ENCODE measurements around the gene GABRG1. TPM values are rescaled to one million over a fixed set of nuclear protein-coding genes. Genes with fewer than 3 reads are reported as not detected.

The GABRG1 gene
- total and polyA plus RNA-seq, 2 donors from 2014 or later, result 0.04 TPM; not detected in 1

- Histone ChIP-seq H3K4me1 (ENCODE audit: control insufficient read depth in 2 of 3, insufficient read depth in 2 of 3, low read depth in 1 of 3, low read length in 3 of 3) (no peaks in the 10 kb centered on the region), H3K9me3 (ENCODE audit: control insufficient read depth in 2 of 3, insufficient read depth in 1 of 3, low read length in 3 of 3) (no peaks in the 10 kb centered on the region), H3K9ac (ENCODE audit: low read length in 3 of 3) (no peak overlapping the region), H3K4me3 (ENCODE audit: low read length in 3 of 3) (no peak overlapping the region), H3K36me3 (ENCODE audit: control insufficient read depth in 2 of 3, insufficient read depth in 3 of 3, low read length in 3 of 3) (no peaks in the 10 kb centered on the region), H3K27ac (ENCODE audit: low read depth in 2 of 2, low read length in 2 of 2) (no peak overlapping the region), H3K27me3 (ENCODE audit: control insufficient read depth, insufficient read depth, low read length) (no peaks in the 10 kb centered on the region)
- no peak for FAIRE-seq
- DNase-seq, result no peak
- intact Hi-C loops (cut with DNase I), result no loop called here
- TF ChIP-seq CTCF (IDR thresholded peaks at IDR 0.05; ENCODE audit: borderline replicate concordance, extremely low read depth, insufficient read depth), result no peak
These were observed 72.5 kb downstream of the GABRG1 start for GRCh38 chr4:46051392-46051791.

- TF ChIP-seq CTCF (IDR thresholded peaks at IDR 0.05; ENCODE audit: borderline replicate concordance, extremely low read depth, insufficient read depth), result no peak
- no peak overlapping the region for H3K27ac ChIP-seq (ENCODE audit: low read depth in 2 of 2, low read length in 2 of 2)
- no peaks in the 10 kb centered on the region for H3K9me3 ChIP-seq (ENCODE audit: control insufficient read depth in 2 of 3, insufficient read depth in 1 of 3, low read length in 3 of 3)
- H3K36me3 ChIP-seq (ENCODE audit: control insufficient read depth in 2 of 3, insufficient read depth in 3 of 3, low read length in 3 of 3), result no peaks in the 10 kb centered on the region
- H3K9ac ChIP-seq (ENCODE audit: low read length in 3 of 3), result no peak overlapping the region
- no peaks in the 10 kb centered on the region for H3K4me1 ChIP-seq (ENCODE audit: control insufficient read depth in 2 of 3, insufficient read depth in 2 of 3, low read depth in 1 of 3, low read length in 3 of 3)
- intact Hi-C loops (cut with DNase I), result no loop called here
- H3K27me3 ChIP-seq (ENCODE audit: control insufficient read depth, insufficient read depth, low read length), result no peaks in the 10 kb centered on the region
- DNase-seq (no peak), FAIRE-seq (no peak)
- H3K4me3 ChIP-seq (ENCODE audit: low read length in 3 of 3), result no peak overlapping the region
These were observed 91.8 kb downstream of the GABRG1 start for GRCh38 chr4:46032056-46032455.

- intact Hi-C loops (cut with DNase I), result no loop called here
- H3K4me3 ChIP-seq (ENCODE audit: low read length in 3 of 3), result no peak overlapping the region
- no peaks in the 10 kb centered on the region for H3K36me3 ChIP-seq (ENCODE audit: control insufficient read depth in 2 of 3, insufficient read depth in 3 of 3, low read length in 3 of 3)
- H3K4me1 ChIP-seq (ENCODE audit: control insufficient read depth in 2 of 3, insufficient read depth in 2 of 3, low read depth in 1 of 3, low read length in 3 of 3), result no peaks in the 10 kb centered on the region
- H3K9me3 ChIP-seq (ENCODE audit: control insufficient read depth in 2 of 3, insufficient read depth in 1 of 3, low read length in 3 of 3), result no peaks in the 10 kb centered on the region
- no peak for TF ChIP-seq CTCF (IDR thresholded peaks at IDR 0.05; ENCODE audit: borderline replicate concordance, extremely low read depth, insufficient read depth)
- H3K27ac ChIP-seq (ENCODE audit: low read depth in 2 of 2, low read length in 2 of 2), result no peak overlapping the region
- no peaks in the 10 kb centered on the region for H3K27me3 ChIP-seq (ENCODE audit: control insufficient read depth, insufficient read depth, low read length)
- DNase-seq, result peak in 2 of 5 donors; percentile 13 to 23
- no peak overlapping the region for H3K9ac ChIP-seq (ENCODE audit: low read length in 3 of 3)
- FAIRE-seq, result no peak
These were observed 107.5 kb downstream of the GABRG1 start for GRCh38 chr4:46016306-46016705.

- intact Hi-C loops (cut with DNase I), result no loop called here
- TF ChIP-seq CTCF (IDR thresholded peaks at IDR 0.05; ENCODE audit: borderline replicate concordance, extremely low read depth, insufficient read depth), result no peak
- Histone ChIP-seq H3K27me3 (ENCODE audit: control insufficient read depth, insufficient read depth, low read length) (no peaks in the 10 kb centered on the region), H3K36me3 (ENCODE audit: control insufficient read depth in 2 of 3, insufficient read depth in 3 of 3, low read length in 3 of 3) (no peaks in the 10 kb centered on the region), H3K9ac (ENCODE audit: low read length in 3 of 3) (no peak overlapping the region), H3K4me1 (ENCODE audit: control insufficient read depth in 2 of 3, insufficient read depth in 2 of 3, low read depth in 1 of 3, low read length in 3 of 3) (no peaks in the 10 kb centered on the region), H3K9me3 (ENCODE audit: control insufficient read depth in 2 of 3, insufficient read depth in 1 of 3, low read length in 3 of 3) (no peaks in the 10 kb centered on the region), H3K4me3 (ENCODE audit: low read length in 3 of 3) (no peak overlapping the region), H3K27ac (ENCODE audit: low read depth in 2 of 2, low read length in 2 of 2) (no peak overlapping the region)
- FAIRE-seq (peak; percentile 15), DNase-seq (no peak)
These were observed 131.1 kb downstream of the GABRG1 start for GRCh38 chr4:45992728-45993127.
